ENCODE data around the gene SLC7A1.

GRCh38 chr13:29597706-29598105 lies 2.2 kb upstream of the SLC7A1 start:
- TF ChIP-seq CTCF (IDR thresholded peaks at IDR 0.05) (no peak), POLR2A (IDR thresholded peaks at IDR 0.05) (no peak), POLR2AphosphoS5 (IDR thresholded peaks at IDR 0.05) (no peak)

Data from breast epithelium (tissue), 3 donors.